Smooth muscle cell (in vitro differentiated cells): Measurements from ENCODE around the gene CACNA1A. TPM values are rescaled to one million over a fixed set of nuclear protein-coding genes. Genes with fewer than 3 reads are reported as not detected.

Experiments
- DNase-seq: peaks from one replicate; lab custom pipeline; 2025; ENCODE audit not compliant: unreplicated experiment; lab: John Stamatoyannopoulos, UW
- H2AFZ ChIP-seq: fragments of 200-600 bp; sonication (generic); 2 replicates; pipeline ENCODE4 v1.6.0; 2016; ENCODE audit warnings: antibody characterized with exemption, low read depth, mild to moderate bottlenecking
- H3F3A ChIP-seq: fragments of 200-600 bp; sonication (generic); 2 replicates; pipeline ENCODE4 v1.6.0; 2017; ENCODE audit warnings: antibody characterized with exemption, low read depth
- H3K27ac ChIP-seq: fragments of 200-600 bp; sonication (generic); 2 replicates; pipeline ENCODE4 v1.5.1; 2016; ENCODE audit warnings: low read depth, mild to moderate bottlenecking
- H3K27me3 ChIP-seq: fragments of 200-600 bp; sonication (generic); 2 replicates; pipeline ENCODE4 v1.6.1; 2016; ENCODE audit warnings: low read depth, mild to moderate bottlenecking
- H3K36me3 ChIP-seq: fragments of 200-600 bp; sonication (generic); 2 replicates; pipeline ENCODE4 v1.5.1; 2016; ENCODE audit warnings: low read depth
- H3K4me1 ChIP-seq: fragments of 200-600 bp; sonication (generic); 2 replicates; pipeline ENCODE4 v1.5.1; 2016; ENCODE audit warnings: low read depth
- H3K4me2 ChIP-seq: fragments of 200-600 bp; sonication (generic); 2 replicates; pipeline ENCODE4 v1.6.0; 2016; ENCODE audit warnings: mild to moderate bottlenecking
- H3K4me3 ChIP-seq: fragments of 200-600 bp; sonication (generic); 2 replicates; pipeline ENCODE4 v1.5.1; 2016; ENCODE audit warnings: mild to moderate bottlenecking
- H3K79me2 ChIP-seq: fragments of 200-600 bp; sonication (generic); 2 replicates; pipeline ENCODE4 v1.6.0; 2016; ENCODE audit warnings: low read depth, mild to moderate bottlenecking
- H3K9ac ChIP-seq: fragments of 200-600 bp; sonication (generic); 2 replicates; pipeline ENCODE4 v1.6.0; 2016; ENCODE audit warnings: low read depth
- H3K9me3 ChIP-seq: fragments of 200-600 bp; sonication (generic); replicated peaks from 2 replicates; pipeline ENCODE4 v1.5.1; 2016; ENCODE audit warnings: low read depth
- H4K20me1 ChIP-seq: fragments of 200-600 bp; sonication (generic); 2 replicates; pipeline ENCODE4 v1.6.0; 2016; ENCODE audit warnings: low read depth
- CTCF ChIP-seq: fragments of 200-600 bp; sonication (generic); IDR thresholded peaks from 2 replicates; pipeline ENCODE4 v1.5.1; 2017; ENCODE audit warnings: borderline replicate concordance, mild to moderate bottlenecking, antibody characterized with exemption; ENCODE audit not compliant: insufficient read depth, poor library complexity, severe bottlenecking
- WGBS: methylation state at CpG from one replicate; pipeline ENCODE4 v1.1.7; 2016; ENCODE audit warnings: low lambda C conversion rate; 5-methylcytosine and 5-hydroxymethylcytosine counted together
- polyA plus RNA-seq: library from polyadenylated mRNA; unstranded; fragments of >200 nt; fragmentation: Nextera tagmentation; extraction: Ambion mirVana; gene quantifications from 2 replicates; pipeline ENCODE4 v1.2.1, GENCODE V29; 2016
- total RNA-seq: library from RNA; depleted of rRNA; stranded (reverse); fragments of >200 nt; gene quantifications from 2 replicates; pipeline ENCODE4 v1.2.3, GENCODE V29; 2014

The CACNA1A gene
- total and polyA plus RNA-seq, 2 experiments from 2014 or later: 1.3 to 3.0 TPM

GRCh38 chr19:13398780-13399726, 107.2 kb downstream of the CACNA1A start:
- Histone ChIP-seq H4K20me1 (no peaks in the 10 kb centered on the region), H3K4me1 (no peaks in the 10 kb centered on the region), H3K9me3 (no peaks in the 10 kb centered on the region), H3K4me3 (no peak overlapping the region), H3F3A (no peaks in the 10 kb centered on the region), H3K27me3 (no peaks in the 10 kb centered on the region), H3K9ac (no peak overlapping the region), H2AFZ (peak overlapping the region; percentile 37), H3K4me2 (peak overlapping the region; percentile 45), H3K79me2 (no peaks in the 10 kb centered on the region), H3K27ac (peak overlapping the region; percentile 51), H3K36me3 (no peaks in the 10 kb centered on the region)
- no peak for TF ChIP-seq CTCF
- 49% methylated on average over 10 of the region's 10 CpGs for WGBS
- no peak for DNase-seq

- H2AFZ ChIP-seq: no peak overlapping the region
- no peaks in the 10 kb centered on the region for H3K4me1 ChIP-seq
- no peak overlapping the region for H3K9ac ChIP-seq
- H3K36me3 ChIP-seq: no peaks in the 10 kb centered on the region
- H3K4me3 ChIP-seq: no peak overlapping the region
- WGBS: 92% methylated on average over 4 of the region's 4 CpGs
- no peak for DNase-seq
- no peaks in the 10 kb centered on the region for H3K79me2 ChIP-seq
- H3K27ac ChIP-seq: peak overlapping the region; percentile 41
- no peaks in the 10 kb centered on the region for H3F3A ChIP-seq
- no peaks in the 10 kb centered on the region for H3K9me3 ChIP-seq
- no peaks in the 10 kb centered on the region for H3K27me3 ChIP-seq
- H3K4me2 ChIP-seq: no peak overlapping the region
- no peak for TF ChIP-seq CTCF
- H4K20me1 ChIP-seq: no peaks in the 10 kb centered on the region
These were observed 108.1 kb downstream of the CACNA1A start for GRCh38 chr19:13398182-13398581.

- no peak overlapping the region for H3K4me3 ChIP-seq
- H4K20me1 ChIP-seq: no peaks in the 10 kb centered on the region
- TF ChIP-seq CTCF: no peak
- H3K4me1 ChIP-seq: no peaks in the 10 kb centered on the region
- H3F3A ChIP-seq: no peaks in the 10 kb centered on the region
- no peak overlapping the region for H3K9ac ChIP-seq
- WGBS: 41% methylated on average over 18 of the region's 18 CpGs
- no peaks in the 10 kb centered on the region for H3K36me3 ChIP-seq
- H3K9me3 ChIP-seq: no peaks in the 10 kb centered on the region
- no peak for DNase-seq
- H2AFZ ChIP-seq: no peak overlapping the region
- no peaks in the 10 kb centered on the region for H3K27me3 ChIP-seq
- H3K27ac ChIP-seq: no peak overlapping the region
- H3K79me2 ChIP-seq: no peaks in the 10 kb centered on the region
- peak overlapping the region; percentile 45 for H3K4me2 ChIP-seq
These were observed 109.8 kb downstream of the CACNA1A start for GRCh38 chr19:13396250-13397080.
